ENCODE measurements around the gene NHLRC4. TPM values are rescaled to one million over a fixed set of nuclear protein-coding genes. Genes with fewer than 3 reads are reported as not detected.

The NHLRC4 gene
- total and polyA plus RNA-seq, 2 of the 13 experiments (the other 11 are each of a cell fraction or from before 2014, with no cell fraction given), result 0.40 to 0.59 TPM

DNA sequence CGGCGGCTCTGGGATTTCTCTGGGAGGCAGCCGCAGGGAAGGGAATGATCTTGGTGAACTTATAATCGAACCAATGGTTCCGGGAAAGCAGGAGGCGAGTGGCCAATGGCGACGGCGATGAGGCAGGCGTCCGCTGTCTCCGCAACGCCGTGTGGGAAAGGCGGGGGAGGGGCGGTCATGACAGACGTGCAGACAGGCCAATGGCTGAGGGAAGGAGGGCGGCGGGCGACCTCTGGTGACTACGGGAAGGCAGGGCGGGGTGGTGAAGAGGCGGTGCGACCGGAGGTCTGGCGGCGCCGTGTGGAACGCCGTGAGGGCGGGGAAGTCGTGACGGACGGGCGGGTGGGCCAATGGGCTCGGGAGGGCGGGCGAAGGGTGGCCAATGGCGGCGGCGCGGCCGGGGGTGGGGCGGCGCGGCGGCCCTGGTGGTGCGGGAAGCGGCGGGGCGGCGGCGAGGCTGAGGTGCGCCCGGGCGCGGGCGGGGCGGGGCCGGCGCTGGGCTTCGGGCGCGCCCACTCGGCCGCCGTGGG, 22.9 kb downstream of the NHLRC4 start, which contains the start of gene RAB40C (continued):
- peak; percentile 85 for TF ChIP-seq CREB1 (IDR thresholded peaks at IDR 0.05)
- TF ChIP-seq CREB1 (CRISPR knock-in tag; IDR thresholded peaks at IDR 0.05), result no peak; the same call in 1 of the 2 replicates
- TF ChIP-seq ETV5 (CRISPR knock-in tag; IDR thresholded peaks at IDR 0.05; ENCODE audit: borderline replicate concordance), result no peak
- peak; percentile 64 for TF ChIP-seq GABPA (IDR thresholded peaks at IDR 0.05; ENCODE audit: low read depth, low read length)
- TF ChIP-seq GABPA (CRISPR knock-in tag; IDR thresholded peaks at IDR 0.05; ENCODE audit: low read depth), result peak; percentile 65
- peak; percentile 1; the same call in 1 of the 2 replicates for TF ChIP-seq THAP11 (CRISPR knock-in tag; IDR thresholded peaks at IDR 0.05)
- peak; percentile 81; the same call in 1 of the 2 replicates for TF ChIP-seq ZNF83 (CRISPR knock-in tag; IDR thresholded peaks at IDR 0.05; ENCODE audit: borderline replicate concordance)
- 0 out of 2 replicates have a peak, but pooled peaks have one; percentile 10 for TF ChIP-seq CBFB (CRISPR knock-in tag; IDR thresholded peaks at IDR 0.05)
- TF ChIP-seq, protein P1, sequence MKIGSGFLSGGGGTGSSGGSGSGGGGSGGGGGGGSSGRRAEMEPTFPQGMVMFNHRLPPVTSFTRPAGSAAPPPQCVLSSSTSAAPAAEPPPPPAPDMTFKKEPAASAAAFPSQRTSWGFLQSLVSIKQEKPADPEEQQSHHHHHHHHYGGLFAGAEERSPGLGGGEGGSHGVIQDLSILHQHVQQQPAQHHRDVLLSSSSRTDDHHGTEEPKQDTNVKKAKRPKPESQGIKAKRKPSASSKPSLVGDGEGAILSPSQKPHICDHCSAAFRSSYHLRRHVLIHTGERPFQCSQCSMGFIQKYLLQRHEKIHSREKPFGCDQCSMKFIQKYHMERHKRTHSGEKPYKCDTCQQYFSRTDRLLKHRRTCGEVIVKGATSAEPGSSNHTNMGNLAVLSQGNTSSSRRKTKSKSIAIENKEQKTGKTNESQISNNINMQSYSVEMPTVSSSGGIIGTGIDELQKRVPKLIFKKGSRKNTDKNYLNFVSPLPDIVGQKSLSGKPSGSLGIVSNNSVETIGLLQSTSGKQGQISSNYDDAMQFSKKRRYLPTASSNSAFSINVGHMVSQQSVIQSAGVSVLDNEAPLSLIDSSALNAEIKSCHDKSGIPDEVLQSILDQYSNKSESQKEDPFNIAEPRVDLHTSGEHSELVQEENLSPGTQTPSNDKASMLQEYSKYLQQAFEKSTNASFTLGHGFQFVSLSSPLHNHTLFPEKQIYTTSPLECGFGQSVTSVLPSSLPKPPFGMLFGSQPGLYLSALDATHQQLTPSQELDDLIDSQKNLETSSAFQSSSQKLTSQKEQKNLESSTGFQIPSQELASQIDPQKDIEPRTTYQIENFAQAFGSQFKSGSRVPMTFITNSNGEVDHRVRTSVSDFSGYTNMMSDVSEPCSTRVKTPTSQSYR (CRISPR knock-in tag; IDR thresholded peaks at IDR 0.05; ENCODE audit: borderline replicate concordance), result peak; percentile 95
- TF ChIP-seq, protein P2, sequence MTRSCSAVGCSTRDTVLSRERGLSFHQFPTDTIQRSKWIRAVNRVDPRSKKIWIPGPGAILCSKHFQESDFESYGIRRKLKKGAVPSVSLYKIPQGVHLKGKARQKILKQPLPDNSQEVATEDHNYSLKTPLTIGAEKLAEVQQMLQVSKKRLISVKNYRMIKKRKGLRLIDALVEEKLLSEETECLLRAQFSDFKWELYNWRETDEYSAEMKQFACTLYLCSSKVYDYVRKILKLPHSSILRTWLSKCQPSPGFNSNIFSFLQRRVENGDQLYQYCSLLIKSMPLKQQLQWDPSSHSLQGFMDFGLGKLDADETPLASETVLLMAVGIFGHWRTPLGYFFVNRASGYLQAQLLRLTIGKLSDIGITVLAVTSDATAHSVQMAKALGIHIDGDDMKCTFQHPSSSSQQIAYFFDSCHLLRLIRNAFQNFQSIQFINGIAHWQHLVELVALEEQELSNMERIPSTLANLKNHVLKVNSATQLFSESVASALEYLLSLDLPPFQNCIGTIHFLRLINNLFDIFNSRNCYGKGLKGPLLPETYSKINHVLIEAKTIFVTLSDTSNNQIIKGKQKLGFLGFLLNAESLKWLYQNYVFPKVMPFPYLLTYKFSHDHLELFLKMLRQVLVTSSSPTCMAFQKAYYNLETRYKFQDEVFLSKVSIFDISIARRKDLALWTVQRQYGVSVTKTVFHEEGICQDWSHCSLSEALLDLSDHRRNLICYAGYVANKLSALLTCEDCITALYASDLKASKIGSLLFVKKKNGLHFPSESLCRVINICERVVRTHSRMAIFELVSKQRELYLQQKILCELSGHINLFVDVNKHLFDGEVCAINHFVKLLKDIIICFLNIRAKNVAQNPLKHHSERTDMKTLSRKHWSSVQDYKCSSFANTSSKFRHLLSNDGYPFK (CRISPR knock-in tag; IDR thresholded peaks at IDR 0.05; ENCODE audit: borderline replicate concordance), result peak; percentile 29; the same call in 1 of the 2 replicates
- peak; percentile 48; the same call in 1 of the 2 replicates for TF ChIP-seq SP5 (CRISPR knock-in tag; IDR thresholded peaks at IDR 0.05; ENCODE audit: borderline replicate concordance, low read depth)
- TF ChIP-seq, protein P3, sequence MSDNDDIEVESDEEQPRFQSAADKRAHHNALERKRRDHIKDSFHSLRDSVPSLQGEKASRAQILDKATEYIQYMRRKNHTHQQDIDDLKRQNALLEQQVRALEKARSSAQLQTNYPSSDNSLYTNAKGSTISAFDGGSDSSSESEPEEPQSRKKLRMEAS (IDR thresholded peaks at IDR 0.05), result peak; percentile 11; the same call in 1 of the 2 replicates
- TF ChIP-seq, protein P4, sequence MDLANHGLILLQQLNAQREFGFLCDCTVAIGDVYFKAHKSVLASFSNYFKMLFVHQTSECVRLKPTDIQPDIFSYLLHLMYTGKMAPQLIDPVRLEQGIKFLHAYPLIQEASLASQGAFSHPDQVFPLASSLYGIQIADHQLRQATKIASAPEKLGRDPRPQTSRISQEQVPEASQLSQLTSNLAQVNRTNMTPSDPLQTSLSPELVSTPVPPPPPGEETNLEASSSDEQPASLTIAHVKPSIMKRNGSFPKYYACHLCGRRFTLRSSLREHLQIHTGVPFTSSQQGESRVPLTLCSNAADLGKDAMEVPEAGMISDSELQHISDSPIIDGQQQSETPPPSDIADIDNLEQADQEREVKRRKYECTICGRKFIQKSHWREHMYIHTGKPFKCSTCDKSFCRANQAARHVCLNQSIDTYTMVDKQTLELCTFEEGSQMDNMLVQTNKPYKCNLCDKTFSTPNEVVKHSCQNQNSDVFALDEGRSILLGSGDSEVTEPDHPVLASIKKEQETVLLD (CRISPR knock-in tag; IDR thresholded peaks at IDR 0.05; ENCODE audit: low read depth), result peak; percentile 80
- 0 out of 2 replicates have a peak, but pooled peaks have one; percentile 20 for TF ChIP-seq MEF2D (CRISPR knock-in tag; IDR thresholded peaks at IDR 0.05)
- TF ChIP-seq HOXA7 (CRISPR knock-in tag; IDR thresholded peaks at IDR 0.05), result no peak
- no peak for TF ChIP-seq JDP2 (CRISPR knock-in tag; IDR thresholded peaks at IDR 0.05; ENCODE audit: borderline replicate concordance)
- TF ChIP-seq, protein P5, sequence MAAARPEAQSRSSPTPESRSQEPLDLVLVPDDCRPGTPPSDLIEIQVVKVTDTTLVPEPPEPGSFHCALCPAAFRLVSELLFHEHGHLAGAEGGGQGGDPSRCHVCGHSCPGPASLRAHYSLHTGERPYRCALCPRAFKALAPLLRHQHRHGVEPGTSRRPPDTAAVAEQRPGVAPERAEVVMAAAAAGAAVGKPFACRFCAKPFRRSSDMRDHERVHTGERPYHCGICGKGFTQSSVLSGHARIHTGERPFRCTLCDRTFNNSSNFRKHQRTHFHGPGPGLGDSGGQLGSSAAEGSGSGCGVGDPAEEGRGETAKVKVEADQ (CRISPR knock-in tag; IDR thresholded peaks at IDR 0.05; ENCODE audit: borderline replicate concordance), result no peak
- peak; percentile 63 for TF ChIP-seq POLR2AphosphoS5 (IDR thresholded peaks at IDR 0.05; ENCODE audit: low read depth, low read length)
- no peak for TF ChIP-seq NFKB2 (CRISPR knock-in tag; IDR thresholded peaks at IDR 0.05; ENCODE audit: borderline replicate concordance)
- TF ChIP-seq, protein P6, sequence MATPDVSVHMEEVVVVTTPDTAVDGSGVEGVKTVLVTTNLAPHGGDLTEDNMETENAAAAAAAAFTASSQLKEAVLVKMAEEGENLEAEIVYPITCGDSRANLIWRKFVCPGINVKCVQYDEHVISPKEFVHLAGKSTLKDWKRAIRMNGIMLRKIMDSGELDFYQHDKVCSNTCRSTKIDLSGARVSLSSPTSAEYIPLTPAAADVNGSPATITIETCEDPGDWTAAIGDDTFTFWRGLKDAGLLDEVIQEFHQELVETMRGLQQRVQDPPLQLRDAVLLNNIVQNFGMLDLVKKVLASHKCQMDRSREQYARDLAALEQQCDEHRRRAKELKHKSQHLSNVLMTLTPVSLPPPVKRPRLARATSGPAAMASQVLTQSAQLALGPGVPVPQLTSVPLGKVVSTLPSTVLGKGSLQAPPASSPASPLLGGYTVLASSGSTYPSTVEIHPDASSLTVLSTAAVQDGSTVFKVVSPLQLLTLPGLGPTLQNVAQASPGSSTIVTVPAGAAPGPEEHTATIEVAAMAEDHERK (CRISPR knock-in tag; IDR thresholded peaks at IDR 0.05; ENCODE audit: low read depth), result peak; percentile 30
